GM12878 (cell line): ENCODE measurements around the gene DNAJA4. TPM values are rescaled to one million over a fixed set of nuclear protein-coding genes. Genes with fewer than 3 reads are reported as not detected.

Source experiments
- ATAC-seq: fragments of 200-7000 bp; cut with Tn5 transposase; 3 replicates; pipeline ENCODE4 v1.9.1; 2020; ENCODE audit warnings: mild to moderate bottlenecking, moderate library complexity
- BruUV-seq: library from RNA; stranded (reverse); fragments of 400-500 nt; replicated peaks from 2 replicates; lab custom pipeline; 2021; lab: Mats Ljungman, UMichigan
- CTCF ChIA-PET: fragments of 300-600 bp; sonication (Branson Sonifier 250); formaldehyde crosslinking; extraction: SDS; loops from one replicate; lab custom pipeline; 2021; ENCODE audit warnings: inconsistent platforms; lab: Yijun Ruan, JAX
- POLR2A ChIA-PET: fragments of 350-600 bp; formaldehyde crosslinking; extraction: SDS; loops from one replicate; lab custom pipeline; 2021; ENCODE audit warnings: inconsistent platforms; lab: Charles Lee
- RAD21 ChIA-PET: fragments of 300-600 bp; sonication (Branson Sonifier 250); formaldehyde crosslinking; loops from one replicate; lab custom pipeline; 2023; ENCODE audit warnings: antibody characterized with exemption; ENCODE audit not compliant: unreplicated experiment; lab: Charles Lee
- SMC1A ChIA-PET: fragments of 300-600 bp; sonication (Branson Sonifier 250); formaldehyde crosslinking; loops from one replicate; lab custom pipeline; 2023; ENCODE audit not compliant: unreplicated experiment, uncharacterized antibody; lab: Charles Lee
- DNase-seq: peaks from one replicate; pipeline ENCODE4 v3.0.0-alpha.2; 2011; ENCODE audit warnings: low read depth, low spot score
- FAIRE-seq: peaks from 3 replicates; lab custom pipeline; 2011; peaks lifted over from hg19 to GRCh38; lab: Jason Lieb, UNC
- H2AFZ ChIP-seq: 2 replicates; pipeline ENCODE4 v1.6.0; 2011; ENCODE audit warnings: low read depth, low read length, control low read depth; ENCODE audit not compliant: control insufficient read depth
- H3K27ac ChIP-seq: 2 replicates; pipeline ENCODE4 v1.5.1; 2011; ENCODE audit warnings: control low read depth; ENCODE audit not compliant: control insufficient read depth, insufficient read depth
- H3K27me3 ChIP-seq, 2 experiments: replicated peaks in 1 of 2; 2 replicates each; pipeline versions ENCODE4 v1.6.0 to v1.6.1; 2011; ENCODE audit warnings: low read length in 1 of 2; ENCODE audit not compliant: control insufficient read depth in 2 of 2, insufficient read depth in 2 of 2
- H3K36me3 ChIP-seq, 2 experiments: 2 replicates each; pipeline ENCODE4 v1.5.1; 2011; ENCODE audit warnings: low read length in 1 of 2; ENCODE audit not compliant: control insufficient read depth in 2 of 2, insufficient read depth in 2 of 2
- H3K4me1 ChIP-seq: 2 replicates; pipeline ENCODE4 v1.6.1; 2011; ENCODE audit warnings: mild to moderate bottlenecking, low read length, moderate library complexity, mixed read lengths; ENCODE audit not compliant: control insufficient read depth, insufficient read depth
- H3K4me2 ChIP-seq: 2 replicates; pipeline ENCODE4 v1.6.0; 2011; ENCODE audit warnings: control low read depth; ENCODE audit not compliant: control insufficient read depth, insufficient read depth
- H3K4me3 ChIP-seq: fragments of 200-600 bp; sonication (generic); 2 replicates; pipeline ENCODE4 v1.5.1; 2016
- H3K79me2 ChIP-seq: 2 replicates; pipeline ENCODE4 v1.6.0; 2011; ENCODE audit warnings: low read length; ENCODE audit not compliant: control insufficient read depth, insufficient read depth
- H3K9ac ChIP-seq: 2 replicates; pipeline ENCODE4 v1.8.0; 2011; ENCODE audit warnings: low read length, control low read depth, mixed read lengths; ENCODE audit not compliant: control insufficient read depth, insufficient read depth
- H3K9me3 ChIP-seq: replicated peaks from 3 replicates; pipeline ENCODE4 v1.5.1; 2011; ENCODE audit warnings: mild to moderate bottlenecking, low read length; ENCODE audit not compliant: control insufficient read depth, insufficient read depth
- H4K20me1 ChIP-seq: 2 replicates; pipeline ENCODE4 v1.6.0; 2011; ENCODE audit not compliant: control insufficient read depth, insufficient read depth
- ATF7 ChIP-seq: fragments of 450-650 bp; IDR thresholded peaks from 2 replicates; pipeline ENCODE4 v1.6.1; 2016; ENCODE audit warnings: low read depth, mild to moderate bottlenecking
- BCLAF1 ChIP-seq: fragments of 450-650 bp; IDR thresholded peaks from 2 replicates; pipeline ENCODE4 v1.6.1; 2017; ENCODE audit warnings: antibody characterized with exemption, mild to moderate bottlenecking, moderate library complexity
- CREB1 ChIP-seq: IDR thresholded peaks from 2 replicates; pipeline ENCODE4 v1.6.1; 2012; ENCODE audit warnings: low read depth, mild to moderate bottlenecking, inconsistent platforms
- EED ChIP-seq: sonication (generic); IDR thresholded peaks from 2 replicates; pipeline ENCODE4 v1.6.1; 2016; ENCODE audit warnings: antibody characterized with exemption, low read depth
- GABPA ChIP-seq: IDR thresholded peaks from 2 replicates; pipeline ENCODE4 v1.6.1; 2014; ENCODE audit warnings: antibody characterized with exemption, low read depth, mild to moderate bottlenecking, inconsistent platforms
- LARP7 ChIP-seq: fragments of 450-650 bp; IDR thresholded peaks from 2 replicates; pipeline ENCODE4 v1.6.1; 2017; ENCODE audit warnings: mild to moderate bottlenecking
- NFYB ChIP-seq: IDR thresholded peaks from 2 replicates; pipeline ENCODE4 v1.6.1; 2011; ENCODE audit warnings: low read depth, mild to moderate bottlenecking, low read length, improper control_type of control experiment, moderate library complexity; ENCODE audit not compliant: insufficient read depth
- POLR2A ChIP-seq: IDR thresholded peaks from 2 replicates; pipeline ENCODE4 v1.6.1; 2011; ENCODE audit warnings: low read depth, mild to moderate bottlenecking, low read length
- RFX5 ChIP-seq: IDR thresholded peaks from 2 replicates; pipeline ENCODE4 v1.6.1; 2011; ENCODE audit warnings: low read depth, low read length, improper control_type of control experiment
- TAF1 ChIP-seq: IDR thresholded peaks from 2 replicates; pipeline ENCODE4 v1.6.1; 2011; ENCODE audit warnings: mild to moderate bottlenecking, low read depth, low read length, borderline replicate concordance
- ZBTB40 ChIP-seq: fragments of 450-650 bp; IDR thresholded peaks from 2 replicates; pipeline ENCODE4 v1.6.1; 2016; ENCODE audit warnings: mild to moderate bottlenecking, moderate library complexity, borderline replicate concordance
- ZNF687 ChIP-seq: fragments of 450-650 bp; IDR thresholded peaks from 2 replicates; pipeline ENCODE4 v1.6.1; 2017; ENCODE audit warnings: mild to moderate bottlenecking, moderate library complexity
- WGBS: methylation state at CpG from one replicate; pipeline ENCODE4 v1.1.6; 2016; ENCODE audit warnings: low lambda C conversion rate; ENCODE audit not compliant: insufficient replicate concordance, insufficient coverage; ENCODE audit errors: missing lambda C conversion rate; 5-methylcytosine and 5-hydroxymethylcytosine counted together
- in situ Hi-C: fragments of 300-500 bp; cut with MboI; formaldehyde crosslinking; loops from 9 replicates; pipeline ENCODE4 v1.14.3; 2018; ENCODE audit warnings: mixed read lengths
- intact Hi-C: fragments of 100-400 bp; cut with micrococcal nuclease; formaldehyde crosslinking; loops from one replicate; pipeline ENCODE4 v1.14.2; 2022; ENCODE audit not compliant: unreplicated experiment
- polyA plus RNA-seq, 11 experiments: library from polyadenylated mRNA; depleted of rRNA in 4 of 11; unstranded in 6 of 11; stranded (reverse) in 5 of 11; fragments of >200 nt; fragmentation: Nextera tagmentation in 4 of 11; fragmentation: Illumina TruSeq in 1 of 11; extraction: Ambion mirVana in 4 of 11; extraction: Trizol in 1 of 11; gene quantifications; 1 replicate in 1 of 11; 2 replicates in 10 of 11; pipeline versions ENCODE4 v1.2.1 to v1.2.3, GENCODE V29; 2011 to 2016; ENCODE audit warnings: inconsistent platforms in 2 of 11, missing spikeins in 2 of 11, low read depth in 1 of 11
- total RNA-seq, 4 experiments: library from RNA; depleted of rRNA in 3 of 4; stranded (reverse); fragments of >200 nt in 3 of 4; fragmentation: Illumina TruSeq in 1 of 4; extraction: Trizol in 1 of 4; gene quantifications; 2 replicates each; pipeline versions ENCODE4 v1.2.1 to v1.2.3, GENCODE V29; 2013 to 2021

The DNAJA4 gene
- total and polyA plus RNA-seq, 10 of the 15 experiments (the other 5 are each of a cell fraction or from before 2014, with no cell fraction given): 0.01 to 10.4 (median 4.1) TPM

GRCh38 chr15:78276064-78276943 lies 11.9 kb downstream of the DNAJA4 start:
- Histone ChIP-seq H3K4me2 (no peak overlapping the region), H3K9me3 (no peaks in the 10 kb centered on the region), H3K4me3 (no peak overlapping the region), H3K27me3 (no peaks in the 10 kb centered on the region), H3K36me3 (peaks cover 4 to 11% of the 10 kb centered on the region in 2 experiments; a peak in 3 of 4 replicates), H3K27ac (no peak overlapping the region), H2AFZ (no peak overlapping the region), H3K79me2 (no peaks in the 10 kb centered on the region), H3K4me1 (no peaks in the 10 kb centered on the region), H3K9ac (no peak overlapping the region), H4K20me1 (no peaks in the 10 kb centered on the region)
- SMC1A ChIA-PET: no interaction called here
- WGBS: 60% methylated on average over 6 of the region's 6 CpGs
- intact Hi-C loops (no loop called here), in situ Hi-C loops (no loop called here)
- CTCF ChIA-PET: interaction anchor here (0.5 to 1.0 kb wide), 3 partner anchors 11 to 134 kb away, joined by 3 to 4 read pairs (median 3); no protein-coding TSS in a partner anchor
- POLR2A ChIA-PET: no interaction called here
- FAIRE-seq (no peak), ATAC-seq (no peak), DNase-seq (no peak)
- no TSS peak for BruUV-seq
- RAD21 ChIA-PET: no interaction called here
- TF ChIP-seq TAF1 (no peak), LARP7 (no peak), EED (no peak), ATF7 (no peak), NFYB (no peak), GABPA (no peak), RFX5 (no peak), BCLAF1 (no peak), CREB1 (no peak), POLR2A (no peak), ZBTB40 (no peak), ZNF687 (no peak)
